ENCODE measurements around the gene TSPEAR.

DNA sequence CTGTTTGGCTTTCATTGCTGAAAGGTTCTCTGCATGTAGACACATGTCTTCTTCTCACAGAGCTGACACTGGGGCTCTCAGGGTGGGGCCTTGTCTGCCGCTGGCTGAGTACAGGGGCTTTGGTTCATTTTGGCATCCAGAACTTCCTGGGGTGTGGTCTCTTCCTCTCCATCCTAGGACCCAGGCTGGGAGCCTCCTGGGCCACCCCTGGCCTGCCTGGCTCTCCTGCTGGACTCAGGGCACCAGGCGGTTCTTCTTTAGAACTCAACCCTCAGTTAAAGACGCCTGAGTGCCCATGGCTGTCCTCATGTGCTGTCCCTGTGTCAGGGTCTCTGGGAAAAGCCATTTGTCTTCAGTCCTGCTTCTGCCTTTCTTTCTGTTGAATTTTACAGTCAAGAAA, 125.5 kb downstream of the TSPEAR start:
- TF ChIP-seq EP300 (IDR thresholded peaks at IDR 0.05; ENCODE audit: low read depth) (no peak), POLR2A (IDR thresholded peaks at IDR 0.05) (no peak), POLR2AphosphoS5 (IDR thresholded peaks at IDR 0.05) (no peak)
- TF ChIP-seq, protein P1, sequence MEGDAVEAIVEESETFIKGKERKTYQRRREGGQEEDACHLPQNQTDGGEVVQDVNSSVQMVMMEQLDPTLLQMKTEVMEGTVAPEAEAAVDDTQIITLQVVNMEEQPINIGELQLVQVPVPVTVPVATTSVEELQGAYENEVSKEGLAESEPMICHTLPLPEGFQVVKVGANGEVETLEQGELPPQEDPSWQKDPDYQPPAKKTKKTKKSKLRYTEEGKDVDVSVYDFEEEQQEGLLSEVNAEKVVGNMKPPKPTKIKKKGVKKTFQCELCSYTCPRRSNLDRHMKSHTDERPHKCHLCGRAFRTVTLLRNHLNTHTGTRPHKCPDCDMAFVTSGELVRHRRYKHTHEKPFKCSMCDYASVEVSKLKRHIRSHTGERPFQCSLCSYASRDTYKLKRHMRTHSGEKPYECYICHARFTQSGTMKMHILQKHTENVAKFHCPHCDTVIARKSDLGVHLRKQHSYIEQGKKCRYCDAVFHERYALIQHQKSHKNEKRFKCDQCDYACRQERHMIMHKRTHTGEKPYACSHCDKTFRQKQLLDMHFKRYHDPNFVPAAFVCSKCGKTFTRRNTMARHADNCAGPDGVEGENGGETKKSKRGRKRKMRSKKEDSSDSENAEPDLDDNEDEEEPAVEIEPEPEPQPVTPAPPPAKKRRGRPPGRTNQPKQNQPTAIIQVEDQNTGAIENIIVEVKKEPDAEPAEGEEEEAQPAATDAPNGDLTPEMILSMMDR (IDR thresholded peaks at IDR 0.05), result no peak
